ENCODE measurements around the gene GALNT13.
"Not testable (repeated sequence)": the region's sequence is repeated elsewhere in the genome, so short reads cannot be mapped to it uniquely, and the experiment has no call there.

GALNT13 gene

GRCh38 chr2:154462634-154463033 lies 590.9 kb downstream of the GALNT13 start:
- no peak overlapping the region for H3K4me3 ChIP-seq (ENCODE audit: low read depth, low read length)
- H3K9me3 ChIP-seq = no peaks in the 10 kb centered on the region
- no peak for DNase-seq
- no peak for TF ChIP-seq CTCF (IDR thresholded peaks at IDR 0.05; ENCODE audit: low read depth, low read length)
- no peaks in the 10 kb centered on the region for H3K4me1 ChIP-seq
- no peaks in the 10 kb centered on the region for H3K36me3 ChIP-seq
- H3K27me3 ChIP-seq = no peaks in the 10 kb centered on the region

GRCh38 chr2:154466226-154466625 lies 594.5 kb downstream of the GALNT13 start:
- no peak for DNase-seq
- no peak for TF ChIP-seq CTCF (IDR thresholded peaks at IDR 0.05; ENCODE audit: low read depth, low read length)
- Histone ChIP-seq H3K27me3 (no peaks in the 10 kb centered on the region), H3K9me3 (no peaks in the 10 kb centered on the region), H3K4me3 (ENCODE audit: low read depth, low read length) (no peak overlapping the region), H3K36me3 (no peaks in the 10 kb centered on the region), H3K4me1 (no peaks in the 10 kb centered on the region)

GRCh38 chr2:154470376-154470775 lies 598.7 kb downstream of the GALNT13 start:
- Histone ChIP-seq H3K4me1 (no peaks in the 10 kb centered on the region), H3K36me3 (no peaks in the 10 kb centered on the region), H3K27me3 (no peaks in the 10 kb centered on the region), H3K4me3 (ENCODE audit: low read depth, low read length) (no peak overlapping the region), H3K9me3 (no peaks in the 10 kb centered on the region)
- no peak for TF ChIP-seq CTCF (IDR thresholded peaks at IDR 0.05; ENCODE audit: low read depth, low read length)
- no peak for DNase-seq

- not testable (repeated sequence) for H3K27me3 ChIP-seq; H3K4me1 ChIP-seq; H3K36me3 ChIP-seq; H3K4me3 ChIP-seq (ENCODE audit: low read depth, low read length); H3K9me3 ChIP-seq; DNase-seq
These were observed 599.8 kb downstream of the GALNT13 start for GRCh38 chr2:154471492-154471891.

- Histone ChIP-seq H3K36me3 (no peaks in the 10 kb centered on the region), H3K9me3 (no peaks in the 10 kb centered on the region), H3K4me1 (no peaks in the 10 kb centered on the region), H3K4me3 (ENCODE audit: low read depth, low read length) (no peak overlapping the region), H3K27me3 (no peaks in the 10 kb centered on the region)
- TF ChIP-seq CTCF (IDR thresholded peaks at IDR 0.05; ENCODE audit: low read depth, low read length) = no peak
- DNase-seq = no peak
These were observed 605.6 kb downstream of the GALNT13 start for GRCh38 chr2:154477319-154477718.

- Histone ChIP-seq H3K4me1 (no peaks in the 10 kb centered on the region), H3K9me3 (no peaks in the 10 kb centered on the region), H3K27me3 (no peaks in the 10 kb centered on the region), H3K36me3 (no peaks in the 10 kb centered on the region), H3K4me3 (ENCODE audit: low read depth, low read length) (no peak overlapping the region)
- no peak for TF ChIP-seq CTCF (IDR thresholded peaks at IDR 0.05; ENCODE audit: low read depth, low read length)
- no peak for DNase-seq
These were observed 608.8 kb downstream of the GALNT13 start for GRCh38 chr2:154480521-154480920.

- DNase-seq = no peak
- no peak overlapping the region for H3K4me3 ChIP-seq (ENCODE audit: low read depth, low read length)
- H3K9me3 ChIP-seq = no peaks in the 10 kb centered on the region
- no peaks in the 10 kb centered on the region for H3K27me3 ChIP-seq
- H3K36me3 ChIP-seq = no peaks in the 10 kb centered on the region
- no peak for TF ChIP-seq CTCF (IDR thresholded peaks at IDR 0.05; ENCODE audit: low read depth, low read length)
- H3K4me1 ChIP-seq = no peaks in the 10 kb centered on the region
These were observed 609.6 kb downstream of the GALNT13 start for GRCh38 chr2:154481336-154481735.

All from BE2C (cell line).